NCI-H2196 (cell line): ENCODE results near the gene HIP1R.
"Not testable (repeated sequence)": the region's sequence is repeated elsewhere in the genome, so short reads cannot be mapped to it uniquely, and the experiment has no call there.

Source experiments
- DNase-seq: peaks from one replicate; lab custom pipeline; 2025; ENCODE audit not compliant: unreplicated experiment; lab: John Stamatoyannopoulos, UW

Gene HIP1R, protein sequence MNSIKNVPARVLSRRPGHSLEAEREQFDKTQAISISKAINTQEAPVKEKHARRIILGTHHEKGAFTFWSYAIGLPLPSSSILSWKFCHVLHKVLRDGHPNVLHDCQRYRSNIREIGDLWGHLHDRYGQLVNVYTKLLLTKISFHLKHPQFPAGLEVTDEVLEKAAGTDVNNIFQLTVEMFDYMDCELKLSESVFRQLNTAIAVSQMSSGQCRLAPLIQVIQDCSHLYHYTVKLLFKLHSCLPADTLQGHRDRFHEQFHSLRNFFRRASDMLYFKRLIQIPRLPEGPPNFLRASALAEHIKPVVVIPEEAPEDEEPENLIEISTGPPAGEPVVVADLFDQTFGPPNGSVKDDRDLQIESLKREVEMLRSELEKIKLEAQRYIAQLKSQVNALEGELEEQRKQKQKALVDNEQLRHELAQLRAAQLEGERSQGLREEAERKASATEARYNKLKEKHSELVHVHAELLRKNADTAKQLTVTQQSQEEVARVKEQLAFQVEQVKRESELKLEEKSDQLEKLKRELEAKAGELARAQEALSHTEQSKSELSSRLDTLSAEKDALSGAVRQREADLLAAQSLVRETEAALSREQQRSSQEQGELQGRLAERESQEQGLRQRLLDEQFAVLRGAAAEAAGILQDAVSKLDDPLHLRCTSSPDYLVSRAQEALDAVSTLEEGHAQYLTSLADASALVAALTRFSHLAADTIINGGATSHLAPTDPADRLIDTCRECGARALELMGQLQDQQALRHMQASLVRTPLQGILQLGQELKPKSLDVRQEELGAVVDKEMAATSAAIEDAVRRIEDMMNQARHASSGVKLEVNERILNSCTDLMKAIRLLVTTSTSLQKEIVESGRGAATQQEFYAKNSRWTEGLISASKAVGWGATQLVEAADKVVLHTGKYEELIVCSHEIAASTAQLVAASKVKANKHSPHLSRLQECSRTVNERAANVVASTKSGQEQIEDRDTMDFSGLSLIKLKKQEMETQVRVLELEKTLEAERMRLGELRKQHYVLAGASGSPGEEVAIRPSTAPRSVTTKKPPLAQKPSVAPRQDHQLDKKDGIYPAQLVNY

DNA sequence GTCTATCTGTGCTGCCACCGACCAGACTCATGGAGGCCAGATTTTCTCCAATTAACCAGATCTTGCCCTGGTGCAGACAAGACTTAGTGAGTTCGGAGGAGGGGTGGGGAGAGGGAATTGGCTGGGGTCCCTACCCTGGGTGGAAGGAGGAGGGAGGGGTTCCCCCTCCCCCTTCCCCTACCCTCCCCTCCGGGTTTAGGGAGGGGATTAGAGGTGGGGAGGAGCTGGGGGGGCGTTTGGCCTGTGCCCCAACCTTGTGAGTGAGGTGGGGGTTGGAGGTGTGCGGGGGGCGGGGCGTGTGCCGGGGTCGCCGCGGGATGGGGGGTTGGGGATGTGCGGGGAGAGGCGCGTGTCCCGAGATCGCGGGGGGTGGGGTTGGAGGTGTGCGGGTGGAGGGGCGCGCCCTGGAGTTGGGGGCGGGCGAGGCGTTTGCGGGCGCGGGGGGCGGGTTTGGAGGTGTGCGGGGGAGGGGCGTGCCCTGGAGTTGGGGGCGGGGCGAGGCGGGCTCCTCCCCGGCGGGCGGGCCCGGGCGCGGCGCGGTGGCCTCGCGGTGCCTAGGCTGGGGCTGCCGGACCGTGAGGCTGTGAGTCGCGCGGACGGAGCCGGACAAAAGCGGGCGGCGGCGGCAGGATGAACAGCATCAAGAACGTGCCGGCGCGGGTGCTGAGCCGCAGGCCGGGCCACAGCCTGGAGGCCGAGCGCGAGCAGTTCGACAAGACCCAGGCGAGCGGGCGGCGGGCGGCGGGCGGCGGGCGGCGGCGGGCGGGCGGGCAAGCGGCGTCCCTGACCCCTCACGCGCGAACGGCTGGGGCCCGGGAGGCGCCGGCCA is at the start of gene HIP1R:
Gene HIP1R (plus strand): TSS at position 537 of the 829 bp plus-strand sequence. CDS start 94 bp downstream, at position 631.
- DNase-seq: no peak

DNA sequence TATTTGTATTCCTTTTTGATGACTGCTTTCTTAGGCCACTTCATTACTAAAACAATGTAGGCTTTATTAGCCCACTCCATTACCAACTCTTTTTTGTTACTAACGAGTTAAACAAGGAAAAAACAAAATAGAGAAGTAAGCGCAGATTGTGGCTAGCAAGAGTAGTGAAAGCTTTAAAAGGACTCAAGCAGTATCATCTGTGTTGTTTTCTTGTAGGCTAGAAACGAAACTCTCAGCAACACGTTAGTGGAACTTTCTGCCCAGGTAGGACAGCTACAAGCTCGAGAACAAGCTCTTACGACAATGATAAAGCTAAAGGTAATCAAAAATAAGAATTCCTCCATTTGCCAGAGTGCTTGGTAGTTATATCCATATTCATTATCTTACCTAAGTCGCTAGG is 49.8 kb upstream of the HIP1R start:
- DNase-seq: no peak

DNA sequence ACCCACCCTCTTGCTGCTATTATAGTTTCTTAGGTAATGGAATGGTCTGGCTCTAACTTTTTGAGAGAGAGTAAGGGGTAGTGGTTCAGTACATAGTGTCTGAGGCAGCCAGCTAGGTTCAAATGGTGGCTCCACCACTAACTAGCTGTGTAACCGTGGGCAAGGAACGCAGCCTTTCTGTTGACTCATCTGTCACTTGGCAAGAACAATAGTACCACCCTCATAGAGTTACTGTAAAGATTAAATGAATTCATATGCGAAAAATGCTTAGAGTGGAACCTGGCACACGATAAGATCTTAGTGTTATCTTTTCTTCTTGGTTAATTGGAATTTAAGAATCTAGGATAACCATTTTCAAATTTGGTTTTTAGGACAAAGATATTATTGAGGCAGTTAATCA is 46.9 kb upstream of the HIP1R start:
- no peak for DNase-seq

DNA sequence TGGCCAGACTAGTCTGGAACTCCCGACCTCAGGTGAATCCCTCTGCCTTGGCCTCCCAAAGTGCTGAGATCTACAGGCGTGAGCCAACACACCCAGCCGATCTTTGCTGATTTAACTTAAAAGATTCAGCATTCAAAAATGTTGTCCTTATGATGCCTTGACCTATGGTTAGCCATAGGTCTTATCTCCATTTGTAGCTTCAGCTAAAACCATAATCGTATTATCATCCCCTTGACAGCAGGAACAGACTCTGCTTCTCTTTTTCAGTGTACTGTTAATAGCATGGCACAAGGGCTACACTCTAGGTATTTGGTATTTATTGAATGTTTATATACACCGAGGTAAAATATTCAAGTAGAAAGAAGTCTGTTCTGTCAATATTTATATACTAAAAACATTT is 45.6 kb upstream of the HIP1R start:
- no peak for DNase-seq

DNA sequence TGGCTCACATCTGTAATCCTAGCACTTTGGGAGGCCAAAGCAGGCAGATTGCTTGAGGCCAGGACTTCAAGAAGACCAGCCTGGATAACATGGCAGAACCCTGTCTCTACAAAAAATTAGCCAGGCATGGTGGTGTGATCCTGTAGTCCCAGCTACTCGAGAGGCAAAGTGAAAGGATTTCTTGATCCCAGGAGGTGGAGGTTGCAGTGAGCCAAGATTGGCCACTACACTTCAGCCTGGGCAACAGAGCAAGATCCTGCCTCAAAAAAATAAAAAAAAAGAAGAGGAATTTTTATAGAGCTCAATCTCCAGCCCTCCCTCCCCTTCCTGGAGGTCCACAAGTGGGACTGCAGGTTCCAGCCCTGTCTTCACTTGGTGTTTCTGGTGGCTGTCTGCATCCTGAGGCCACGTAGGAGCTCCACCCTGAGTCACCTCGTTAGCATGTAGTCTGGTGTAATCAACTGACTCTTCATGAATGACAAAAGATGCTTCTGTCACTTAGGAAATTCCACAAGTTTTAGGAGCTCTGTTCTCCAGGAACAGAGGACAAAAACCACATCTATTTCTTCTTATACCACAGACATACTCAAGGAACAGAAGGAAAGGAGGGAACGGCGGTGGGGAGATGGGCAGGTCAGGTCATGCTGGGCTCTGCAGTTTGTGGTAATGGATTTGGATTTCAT is 44.7 kb upstream of the HIP1R start:
- no peak for DNase-seq

DNA sequence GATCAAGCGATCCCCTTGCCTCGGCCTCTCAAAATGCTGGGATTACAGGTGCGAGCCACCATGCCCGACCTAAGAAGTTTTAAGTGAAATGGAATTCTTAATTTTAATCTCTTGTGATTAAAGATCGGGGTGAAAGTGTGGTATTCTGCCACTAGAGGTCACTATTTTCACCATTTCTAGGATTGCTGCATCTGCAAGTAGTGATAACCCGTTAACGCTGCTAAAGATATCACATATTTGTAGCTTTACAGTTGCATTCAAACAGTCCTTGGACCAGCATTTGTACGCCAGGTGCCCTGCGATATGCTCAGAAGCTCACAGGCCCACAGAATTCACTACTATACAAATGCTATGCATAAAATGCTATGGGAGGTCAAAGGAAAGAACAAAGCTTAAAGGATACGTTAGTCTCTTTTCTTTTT is 41.6 kb upstream of the HIP1R start:
- peak; percentile 66 for DNase-seq

DNA sequence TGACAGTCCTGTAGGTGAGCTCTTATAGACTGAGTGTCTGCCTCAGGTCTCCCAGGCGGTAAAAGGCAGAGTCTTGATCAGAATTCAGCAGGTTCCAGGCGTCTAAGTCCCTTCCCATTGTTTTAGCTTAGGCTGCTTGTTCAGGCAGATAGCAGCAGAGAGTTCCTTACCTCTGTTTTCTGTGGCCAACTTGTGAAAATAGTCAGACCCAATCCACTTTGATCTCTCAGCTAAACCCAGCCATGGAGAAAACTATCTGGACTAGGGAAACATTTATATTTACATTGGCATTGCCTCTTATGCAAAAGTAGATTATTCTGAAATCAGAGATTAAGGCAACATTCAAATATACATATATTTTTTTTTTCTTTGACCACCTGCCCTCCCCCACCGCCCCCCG is 39.5 kb upstream of the HIP1R start:
- no peak for DNase-seq

DNA sequence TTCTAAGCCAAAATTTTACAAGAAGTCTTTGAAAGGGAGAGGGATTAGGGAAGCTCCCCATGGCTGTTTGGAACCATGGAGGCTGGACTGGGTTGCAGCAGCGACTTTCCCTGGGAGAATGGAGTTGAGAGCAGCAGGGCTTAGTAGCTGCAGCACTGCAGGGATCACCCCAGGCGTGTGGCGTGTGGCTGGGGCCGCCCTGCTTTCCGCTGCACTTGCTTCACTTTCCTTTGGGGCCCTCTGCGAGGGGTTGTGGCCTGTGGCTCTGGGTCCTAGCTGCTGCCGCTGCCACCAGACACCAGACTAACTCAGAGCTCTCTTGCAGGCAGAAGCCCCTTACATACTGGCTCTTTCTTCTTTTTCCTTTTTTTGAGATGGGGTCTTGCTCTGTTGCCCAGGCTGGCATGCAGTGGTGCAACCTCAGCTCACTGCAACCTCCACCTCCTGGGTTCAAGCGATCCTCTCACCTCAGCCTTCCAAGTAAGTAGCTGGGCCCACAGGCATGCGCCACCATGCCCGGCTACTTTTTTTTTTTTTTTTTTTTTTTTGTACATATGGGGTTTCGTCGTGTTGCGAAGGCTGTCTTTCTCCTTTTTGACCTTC is 35.5 kb upstream of the HIP1R start:
- DNase-seq: no peak

DNA sequence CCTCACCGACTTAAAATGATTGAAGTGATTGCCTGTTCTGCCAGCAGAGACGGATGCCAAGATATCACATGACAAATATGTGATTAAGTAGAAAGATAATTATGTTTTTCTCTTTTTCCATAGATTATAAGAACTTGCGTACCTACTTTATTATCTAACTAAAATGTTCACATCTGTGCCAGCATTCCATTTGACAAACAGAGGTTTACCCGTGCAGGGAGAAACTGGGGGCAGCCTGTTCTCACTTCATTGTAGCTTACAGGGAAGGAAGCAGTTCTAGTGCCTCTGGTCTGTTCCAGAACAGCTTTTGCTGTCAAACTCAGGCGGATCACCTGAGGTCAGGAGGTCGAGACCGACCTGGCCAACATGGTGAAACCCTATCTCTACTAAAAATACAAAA is 31.3 kb upstream of the HIP1R start:
- no peak for DNase-seq

DNA sequence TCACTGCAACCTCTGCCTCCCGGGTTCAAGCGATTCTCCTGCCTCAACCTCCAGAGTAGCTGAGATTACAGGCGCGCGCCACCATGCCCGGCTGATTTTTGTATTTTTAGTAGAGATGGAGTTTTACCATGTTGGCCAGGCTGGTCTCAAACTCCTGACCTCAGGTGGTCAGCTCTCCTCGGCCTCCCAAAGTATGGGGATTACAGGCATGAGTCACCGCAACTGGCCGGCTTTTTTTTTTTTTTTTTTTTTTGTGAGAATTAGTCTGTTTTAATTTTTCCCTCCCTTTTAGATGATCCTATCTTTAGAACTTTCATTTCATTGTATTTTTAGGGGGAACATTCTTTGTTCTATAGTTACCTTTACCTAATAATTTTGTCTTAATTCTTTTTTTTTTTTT is 30.3 kb upstream of the HIP1R start:
- not testable (repeated sequence) for DNase-seq

DNA sequence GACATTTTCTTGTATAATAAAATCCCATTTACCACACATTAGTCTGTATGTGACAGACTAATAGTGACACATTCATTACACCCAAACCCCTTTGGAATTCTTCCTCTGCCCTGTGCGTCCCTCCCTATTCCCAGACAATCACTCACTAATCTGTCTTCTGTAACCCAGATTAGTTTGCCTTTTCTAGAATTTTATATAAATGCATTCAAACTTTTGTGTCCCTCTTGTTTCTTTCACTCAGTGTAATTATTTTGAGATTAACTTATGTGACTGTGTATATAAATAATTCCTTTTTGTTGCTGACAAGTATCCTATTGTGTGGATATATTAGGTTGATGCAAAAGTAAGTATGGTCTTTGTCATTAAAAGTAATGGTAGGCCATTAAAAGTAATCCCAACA is 27.6 kb upstream of the HIP1R start:
- DNase-seq: no peak

DNA sequence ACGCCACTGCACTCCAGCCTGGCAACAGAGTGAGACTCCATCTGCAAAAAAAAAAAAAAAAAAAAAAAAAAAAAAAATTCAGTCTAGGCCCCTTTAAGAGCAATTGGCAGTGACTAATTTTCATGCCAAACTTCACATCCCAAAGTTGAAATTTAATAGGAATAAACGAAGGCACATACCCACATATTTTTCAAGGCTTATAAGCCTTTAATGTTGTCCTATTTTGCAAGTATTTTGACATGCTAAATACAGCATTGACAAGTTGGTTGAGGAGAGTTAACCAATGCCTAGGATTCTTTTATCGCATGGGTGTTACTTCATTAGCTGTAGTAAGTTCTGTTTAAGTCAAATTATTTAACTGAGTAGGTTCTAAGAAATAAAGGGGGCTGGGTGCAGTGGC is 23.5 kb upstream of the HIP1R start:
- DNase-seq: no peak

DNA sequence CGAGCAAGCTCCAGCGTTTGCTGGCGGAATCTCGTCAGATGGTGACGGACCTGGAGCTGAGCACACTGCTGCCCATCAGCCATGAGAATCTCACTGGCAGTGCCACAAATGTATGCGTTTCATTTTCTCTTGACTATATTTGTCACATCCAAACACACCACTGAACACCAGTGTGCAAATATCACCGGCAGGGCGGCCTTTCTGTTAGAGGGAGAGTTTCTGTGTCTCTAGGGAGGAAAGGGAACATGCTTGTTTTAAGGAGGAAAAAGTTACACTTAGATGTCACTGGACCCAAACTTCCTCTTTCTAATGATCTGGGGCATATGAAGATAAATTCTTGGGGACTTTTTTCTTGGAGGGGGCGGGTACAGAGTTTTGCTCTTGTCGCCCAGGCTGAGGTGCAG is 21.9 kb upstream of the HIP1R start:
- no peak for DNase-seq

DNA sequence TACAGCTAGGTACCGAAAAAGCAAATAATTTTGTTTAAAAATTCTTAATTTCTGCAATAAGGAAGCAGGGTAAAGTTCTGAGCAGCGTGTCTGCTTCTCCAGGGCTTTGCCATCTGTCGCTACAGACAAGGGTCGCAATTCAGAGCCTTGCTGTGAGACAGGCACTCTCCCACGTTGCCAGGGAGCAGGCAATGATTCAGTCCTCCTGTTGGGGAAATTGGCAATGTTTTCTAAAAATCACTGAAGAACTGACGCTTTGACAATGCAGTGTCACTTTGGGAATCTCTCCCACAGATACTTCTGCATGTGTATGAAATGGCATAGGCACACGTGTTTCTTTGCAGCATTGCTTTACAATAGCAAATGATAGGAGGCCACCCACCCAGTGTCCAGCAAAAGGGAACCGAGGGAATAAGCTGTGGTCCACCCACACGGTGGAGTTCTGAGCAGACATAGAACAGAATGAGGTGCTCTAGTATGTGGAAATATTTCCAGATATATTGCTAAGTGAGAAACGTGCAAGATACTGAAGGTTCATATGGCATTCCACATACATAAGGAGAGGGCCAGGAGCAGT is 16.0 kb upstream of the HIP1R start:
- DNase-seq: no peak

DNA sequence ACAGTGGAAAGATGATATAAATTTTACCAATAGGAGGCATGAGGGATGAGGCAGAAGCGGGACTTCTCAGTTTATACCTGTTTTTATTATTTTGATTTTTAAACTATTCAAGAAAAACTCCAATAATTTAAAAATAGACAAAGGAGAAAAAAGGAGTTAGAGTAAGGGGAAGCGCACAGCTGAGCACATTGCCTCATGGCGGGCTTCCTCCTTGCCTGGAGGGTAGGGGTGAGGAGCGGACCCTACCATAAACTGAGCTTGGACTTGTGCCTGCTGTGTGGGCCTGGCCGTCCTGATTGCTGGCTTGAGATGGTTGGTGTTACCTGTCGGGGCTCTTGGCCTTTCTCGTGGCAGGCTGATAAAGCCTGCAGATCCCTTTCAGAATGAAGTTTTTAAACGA is 15.1 kb upstream of the HIP1R start:
- no peak for DNase-seq

DNA sequence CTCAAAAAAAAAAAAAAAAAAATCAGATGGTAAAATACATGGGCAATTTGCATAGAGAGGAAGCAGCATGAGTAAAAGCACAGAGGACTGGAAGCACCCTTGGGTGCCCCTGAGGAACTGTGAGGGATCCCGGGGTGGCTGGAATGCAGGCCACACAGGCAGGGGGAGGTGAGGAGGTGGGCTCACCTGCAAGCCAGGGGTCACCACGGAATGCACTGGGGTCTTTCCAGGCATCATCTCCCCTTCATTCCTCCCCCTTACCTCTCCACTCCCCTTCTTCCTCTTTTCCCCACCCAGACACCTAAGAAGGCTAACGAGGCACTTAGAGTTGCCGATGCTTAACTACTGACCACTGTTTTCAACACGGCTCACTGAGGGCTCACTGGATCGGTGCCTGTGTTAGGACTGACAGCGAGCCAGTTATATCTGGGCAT is 14.4 kb upstream of the HIP1R start:
- no peak for DNase-seq

DNA sequence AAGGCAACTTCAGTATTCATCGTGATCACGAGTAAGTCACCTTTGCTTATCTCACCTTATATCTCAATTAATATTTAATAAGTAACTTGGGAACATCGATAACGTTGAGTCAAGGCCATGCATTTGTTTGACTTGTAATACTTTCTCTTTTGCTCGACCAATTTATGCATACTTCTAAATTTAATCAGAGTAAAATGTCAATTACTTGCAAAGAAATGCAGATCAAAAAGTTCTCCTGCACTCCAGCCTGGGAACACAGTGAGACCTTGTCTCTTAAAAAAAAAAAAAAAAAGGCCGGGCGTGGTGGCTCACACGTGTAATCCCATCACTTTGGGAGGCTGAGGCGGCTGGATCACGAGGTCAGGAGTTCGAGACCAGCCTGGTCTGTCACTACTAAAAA is 11.8 kb upstream of the HIP1R start:
- no peak for DNase-seq

DNA sequence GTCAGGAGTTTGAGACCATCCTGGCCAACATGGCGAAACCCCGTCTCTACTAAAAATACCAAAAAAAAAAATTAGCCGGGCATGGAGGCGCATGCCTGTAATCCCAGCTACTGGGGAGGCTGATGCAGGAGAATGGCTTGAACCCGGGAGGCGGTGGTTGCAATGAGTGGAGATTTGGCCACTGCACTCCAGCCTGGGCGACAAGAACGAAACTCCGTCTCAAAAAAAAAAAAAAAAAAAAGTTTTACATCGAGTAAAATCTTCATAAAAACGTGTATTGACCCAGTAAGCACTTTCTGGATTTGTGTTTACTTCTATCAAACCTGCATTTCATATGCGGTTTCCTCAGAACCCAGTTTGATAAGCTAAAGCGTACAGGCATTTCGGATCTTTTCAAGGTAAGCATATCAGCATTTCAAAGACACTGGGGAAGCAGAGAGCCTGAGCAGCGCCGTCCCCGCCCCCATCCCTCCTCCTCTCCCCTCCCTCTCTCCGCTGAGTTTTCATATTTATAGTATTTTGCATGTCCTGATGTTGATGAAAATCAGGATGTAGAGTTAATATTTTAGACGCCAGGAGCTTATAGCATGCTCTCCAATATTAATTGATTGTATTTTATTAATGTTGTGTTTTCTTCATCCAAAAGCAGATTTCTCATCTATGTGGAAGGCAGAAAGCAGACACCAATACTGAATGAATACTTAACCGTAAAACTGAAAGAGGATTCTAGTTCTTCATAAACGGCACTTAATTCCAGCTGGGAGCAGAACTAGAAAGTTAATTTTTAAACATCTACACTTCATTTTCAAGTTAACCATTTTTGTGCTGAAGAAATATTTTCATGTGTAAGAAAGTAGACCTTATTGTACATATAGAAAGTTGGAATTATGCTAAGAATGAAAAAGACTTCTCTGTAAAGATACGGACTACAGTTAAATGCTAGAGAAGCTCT is 9.2 kb upstream of the HIP1R start:
- no peak for DNase-seq
